NT2/D1 (cell line): ENCODE results near the gene ADD3.

Experiments used
- SUZ12 ChIP-seq: IDR thresholded peaks from 2 replicates; pipeline ENCODE4 v1.6.1; 2011; ENCODE audit not compliant: insufficient read length, insufficient read depth; ENCODE audit errors: extremely low read depth
- YY1 ChIP-seq: IDR thresholded peaks from 2 replicates; pipeline ENCODE4 v1.6.1; 2011; ENCODE audit not compliant: insufficient read length, insufficient read depth

DNA sequence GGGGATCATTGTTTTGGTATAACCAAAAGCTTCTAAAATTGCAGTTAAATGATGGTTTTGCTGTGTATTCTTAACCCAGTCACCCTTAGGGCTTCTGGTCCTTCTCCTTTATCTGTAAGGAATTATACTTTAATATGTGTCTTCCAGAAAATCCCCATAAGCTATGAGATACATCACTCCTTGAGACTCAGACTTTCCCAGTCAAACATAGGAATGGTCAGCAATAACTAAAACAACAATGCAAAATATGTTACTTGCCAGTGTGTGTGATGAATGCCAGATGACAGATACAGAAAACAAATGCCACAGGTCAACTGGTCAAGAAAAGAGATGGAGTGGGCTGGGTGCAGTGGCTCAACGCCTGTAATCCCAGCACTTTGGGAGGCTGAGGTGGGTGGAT is 10.1 kb downstream of the ADD3 start:
- TF ChIP-seq SUZ12 (no peak), YY1 (no peak)
